Ovary (tissue), 3 donors: ENCODE measurements around the gene VPS25.

Experiments
- POLR2A ChIP-seq: fragments of 450-650 bp; IDR thresholded peaks from one replicate; pipeline ENCODE4 v1.6.1; 2017; ENCODE audit warnings: antibody characterized with exemption, mild to moderate bottlenecking, moderate library complexity
- TF ChIP-seq, protein P1 (sequence below), 3 donors: fragments of 450-650 bp in 2 of 3; fragments of 200-600 bp in 1 of 3; IDR thresholded peaks; one replicate each; pipeline versions ENCODE4 v1.5.1 to v1.8.0; 2016 to 2022; ENCODE audit warnings: antibody characterized with exemption in 3 of 3, mild to moderate bottlenecking in 1 of 3
- donor health status: DM: no; HTN: no; CAD: no.

DNA sequence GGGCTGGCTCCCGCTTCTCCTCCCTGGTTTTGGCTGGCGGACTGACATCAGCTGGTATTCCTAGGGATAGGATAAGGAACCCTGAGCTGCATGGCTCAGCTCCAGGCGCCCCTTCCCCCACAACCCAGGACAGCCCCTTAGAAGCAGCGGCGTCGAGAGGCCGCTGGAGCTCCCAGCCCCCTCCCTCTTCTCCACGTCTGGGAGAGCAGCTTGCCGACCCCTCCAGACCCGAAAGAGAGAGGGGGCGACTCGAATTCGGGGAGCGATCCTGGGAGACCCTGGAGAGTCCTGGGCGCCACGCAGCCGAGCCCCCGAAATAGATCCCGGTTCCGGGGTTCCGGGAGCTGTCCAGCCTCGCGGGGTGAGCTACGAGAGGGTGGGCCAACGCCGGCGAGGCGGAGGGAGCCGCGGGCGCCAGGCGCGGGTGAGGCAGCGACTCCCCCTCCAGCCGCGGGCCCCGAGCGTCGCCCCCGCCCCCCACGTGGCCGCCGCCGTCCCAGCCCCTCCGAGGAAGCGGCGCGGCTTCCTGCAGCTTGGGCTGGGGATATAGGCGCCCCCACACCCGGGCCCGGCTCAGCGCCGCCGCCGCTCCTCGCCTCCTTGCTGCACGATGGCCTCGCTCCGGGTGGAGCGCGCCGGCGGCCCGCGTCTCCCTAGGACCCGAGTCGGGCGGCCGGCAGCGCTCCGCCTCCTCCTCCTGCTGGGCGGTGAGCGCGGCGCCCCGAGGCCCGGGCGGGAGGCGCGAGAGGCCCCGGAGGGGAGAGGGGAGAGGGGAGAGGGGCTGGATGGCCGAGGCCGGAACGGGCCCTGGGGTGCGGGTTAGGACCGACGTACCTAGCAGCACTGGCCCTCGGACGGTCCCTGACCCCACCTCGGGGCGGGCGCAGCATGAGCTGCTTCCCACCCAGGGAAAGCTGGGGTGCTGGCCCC, 12.3 kb upstream of the VPS25 start, which contains the start of gene RAMP2:
- TF ChIP-seq, protein P1, sequence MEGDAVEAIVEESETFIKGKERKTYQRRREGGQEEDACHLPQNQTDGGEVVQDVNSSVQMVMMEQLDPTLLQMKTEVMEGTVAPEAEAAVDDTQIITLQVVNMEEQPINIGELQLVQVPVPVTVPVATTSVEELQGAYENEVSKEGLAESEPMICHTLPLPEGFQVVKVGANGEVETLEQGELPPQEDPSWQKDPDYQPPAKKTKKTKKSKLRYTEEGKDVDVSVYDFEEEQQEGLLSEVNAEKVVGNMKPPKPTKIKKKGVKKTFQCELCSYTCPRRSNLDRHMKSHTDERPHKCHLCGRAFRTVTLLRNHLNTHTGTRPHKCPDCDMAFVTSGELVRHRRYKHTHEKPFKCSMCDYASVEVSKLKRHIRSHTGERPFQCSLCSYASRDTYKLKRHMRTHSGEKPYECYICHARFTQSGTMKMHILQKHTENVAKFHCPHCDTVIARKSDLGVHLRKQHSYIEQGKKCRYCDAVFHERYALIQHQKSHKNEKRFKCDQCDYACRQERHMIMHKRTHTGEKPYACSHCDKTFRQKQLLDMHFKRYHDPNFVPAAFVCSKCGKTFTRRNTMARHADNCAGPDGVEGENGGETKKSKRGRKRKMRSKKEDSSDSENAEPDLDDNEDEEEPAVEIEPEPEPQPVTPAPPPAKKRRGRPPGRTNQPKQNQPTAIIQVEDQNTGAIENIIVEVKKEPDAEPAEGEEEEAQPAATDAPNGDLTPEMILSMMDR (IDR thresholded peaks at IDR 0.05) = no peak
- no peak for TF ChIP-seq POLR2A
